HepG2 (cell line): ENCODE measurements around the gene RNGTT. TPM values are rescaled to one million over a fixed set of nuclear protein-coding genes. Genes with fewer than 3 reads are reported as not detected.

Experiments used
- ATAC-seq: fragments of 200-7000 bp; cut with Tn5 transposase; 3 replicates; pipeline ENCODE4 v1.9.1; 2020; ENCODE audit warnings: mild to moderate bottlenecking, moderate library complexity
- BruUV-seq: library from RNA; stranded (reverse); fragments of 400-500 nt; replicated peaks from 2 replicates; lab custom pipeline; 2021; lab: Mats Ljungman, UMichigan
- CTCF ChIA-PET: fragments of 300-600 bp; formaldehyde crosslinking; extraction: SDS; loops from one replicate; lab custom pipeline; 2021; ENCODE audit warnings: low total read pairs, inconsistent platforms, low intra/inter-chr PET ratio; lab: Yijun Ruan, JAX
- POLR2A ChIA-PET: fragments of 350-600 bp; sonication (Branson Sonifier 250); formaldehyde crosslinking; loops from one replicate; lab custom pipeline; 2020; ENCODE audit warnings: antibody characterized with exemption, inconsistent platforms; lab: Yijun Ruan, JAX
- DNase-seq: peaks from one replicate; pipeline ENCODE4 v3.0.0-alpha.2; 2015; ENCODE audit warnings: low spot score
- FAIRE-seq: peaks from 3 replicates; lab custom pipeline; 2011; peaks lifted over from hg19 to GRCh38; lab: Jason Lieb, UNC
- H2AFZ ChIP-seq: one replicate; pipeline ENCODE4 v1.6.1; 2011; ENCODE audit warnings: low read length, inconsistent platforms
- H3K27ac ChIP-seq: fragments of 300-600 bp; 3 replicates; pipeline ENCODE4 v1.8.0; 2011; ENCODE audit warnings: mixed run types, mild to moderate bottlenecking, mixed read lengths, low read length, inconsistent platforms; ENCODE audit not compliant: insufficient read depth; ENCODE audit errors: extremely low read length
- H3K27me3 ChIP-seq, 2 experiments: fragments of 200-600 bp in 1 of 2; 2 replicates in 1 of 2; 3 replicates in 1 of 2; pipeline versions ENCODE4 v1.6.0 to v1.8.0; 2011; ENCODE audit warnings: low read length in 2 of 2, mild to moderate bottlenecking in 2 of 2, moderate library complexity in 2 of 2, inconsistent platforms in 1 of 2; ENCODE audit not compliant: insufficient read depth in 2 of 2, control insufficient read depth in 1 of 2
- H3K36me3 ChIP-seq, 2 experiments: fragments of 200-600 bp in 1 of 2; replicated peaks in 1 of 2; 2 replicates in 1 of 2; 3 replicates in 1 of 2; pipeline versions ENCODE4 v1.5.1 to v1.8.0; 2011; ENCODE audit warnings: low read length in 2 of 2, inconsistent platforms in 1 of 2; ENCODE audit not compliant: insufficient read depth in 2 of 2, control insufficient read depth in 1 of 2
- H3K4me1 ChIP-seq: 2 replicates; pipeline ENCODE4 v1.5.1; 2012; ENCODE audit warnings: low read length, inconsistent platforms; ENCODE audit not compliant: insufficient read depth
- H3K4me2 ChIP-seq: 2 replicates; pipeline ENCODE4 v1.6.0; 2011; ENCODE audit warnings: low read depth, low read length, inconsistent platforms
- H3K4me3 ChIP-seq, 3 experiments: fragments of 200-600 bp in 1 of 3; sonication (generic), shearing (Covaris generic) in 1 of 3; replicated peaks in 1 of 3; 2 replicates each; pipeline ENCODE4 v1.5.1; 2011 to 2016; ENCODE audit warnings: low read length in 3 of 3, inconsistent platforms in 2 of 3, low read depth in 2 of 3, mild to moderate bottlenecking in 2 of 3, control low read depth in 1 of 3, mixed read lengths in 1 of 3; ENCODE audit not compliant: insufficient read depth in 1 of 3
- H3K79me2 ChIP-seq: one replicate; pipeline ENCODE4 v1.6.1; 2011; ENCODE audit warnings: low read length, inconsistent platforms; ENCODE audit not compliant: insufficient read depth
- H3K9ac ChIP-seq: 2 replicates; pipeline ENCODE4 v1.6.0; 2011; ENCODE audit warnings: mild to moderate bottlenecking, low read depth, low read length, inconsistent platforms; ENCODE audit not compliant: insufficient read depth
- H3K9me3 ChIP-seq: 2 replicates; pipeline ENCODE4 v1.5.1; 2012; ENCODE audit warnings: mild to moderate bottlenecking, low read length
- H4K20me1 ChIP-seq: 2 replicates; pipeline ENCODE4 v1.6.0; 2011; ENCODE audit warnings: inconsistent platforms, mild to moderate bottlenecking, low read length, moderate library complexity; ENCODE audit not compliant: insufficient read depth
- MTF1 ChIP-seq: sonication (generic); formaldehyde crosslinking; IDR thresholded peaks from 2 replicates; pipeline ENCODE4 v1.5.0; 2020; ENCODE audit warnings: missing genetic modification reagents
- NFE2 ChIP-seq: sonication (generic); formaldehyde crosslinking; IDR thresholded peaks from 2 replicates; pipeline ENCODE4 v1.4.0; 2020; ENCODE audit warnings: missing genetic modification reagents
- NR2F1 ChIP-seq, 2 experiments: fragments of 450-650 bp in 1 of 2; formaldehyde crosslinking in 1 of 2; IDR thresholded peaks; 2 replicates each; pipeline versions ENCODE4 v1.5.0 to v1.6.1; 2016 to 2020; ENCODE audit warnings: mild to moderate bottlenecking in 1 of 2, missing compliant biosample characterization in 1 of 2, missing genetic modification reagents in 1 of 2, moderate library complexity in 1 of 2
- NRL ChIP-seq: sonication (generic); formaldehyde crosslinking; IDR thresholded peaks from 2 replicates; pipeline ENCODE4 v1.5.0; 2020; ENCODE audit warnings: missing genetic modification reagents, mild to moderate bottlenecking, moderate library complexity, borderline replicate concordance
- REPIN1 ChIP-seq: sonication (generic); formaldehyde crosslinking; IDR thresholded peaks from 2 replicates; pipeline ENCODE4 v1.8.0; 2022; ENCODE audit warnings: missing genetic modification reagents, low read depth, mild to moderate bottlenecking, borderline replicate concordance
- TEAD2 ChIP-seq: sonication (generic); formaldehyde crosslinking; IDR thresholded peaks from 2 replicates; pipeline ENCODE4 v1.9.0; 2021; ENCODE audit warnings: missing genetic modification reagents
- XBP1 ChIP-seq: sonication (generic); formaldehyde crosslinking; IDR thresholded peaks from 2 replicates; pipeline ENCODE4 v1.5.0; 2020; ENCODE audit warnings: missing genetic modification reagents
- ZBTB7B ChIP-seq: sonication (generic); formaldehyde crosslinking; IDR thresholded peaks from 2 replicates; pipeline ENCODE4 v1.4.0; 2020; ENCODE audit warnings: missing genetic modification reagents
- ZNF136 ChIP-seq: sonication (generic); formaldehyde crosslinking; IDR thresholded peaks from 2 replicates; pipeline ENCODE4 v1.8.1; 2022; ENCODE audit warnings: low read depth, mild to moderate bottlenecking, moderate library complexity, missing genetic modification reagents
- ZNF207 ChIP-seq: fragments of 450-650 bp; IDR thresholded peaks from 2 replicates; pipeline ENCODE4 v1.6.1; 2016; ENCODE audit warnings: antibody characterized with exemption, borderline replicate concordance
- ZNF30 ChIP-seq: sonication (generic); formaldehyde crosslinking; IDR thresholded peaks from 2 replicates; pipeline ENCODE4 v1.5.0; 2020; ENCODE audit warnings: mild to moderate bottlenecking, missing genetic modification reagents
- ZNF567 ChIP-seq: sonication (generic); formaldehyde crosslinking; IDR thresholded peaks from 2 replicates; pipeline ENCODE4 v1.8.1; 2023; ENCODE audit warnings: mild to moderate bottlenecking, missing genetic modification reagents, borderline replicate concordance
- ZNF780A ChIP-seq: sonication (generic); formaldehyde crosslinking; IDR thresholded peaks from 2 replicates; pipeline ENCODE4 v1.8.0; 2022; ENCODE audit warnings: mild to moderate bottlenecking, missing genetic modification reagents, moderate library complexity
- ZNF782 ChIP-seq: sonication (generic); formaldehyde crosslinking; IDR thresholded peaks from 2 replicates; pipeline ENCODE4 v1.4.0; 2020; ENCODE audit warnings: missing genetic modification reagents, mild to moderate bottlenecking, borderline replicate concordance
- ZNF850 ChIP-seq: sonication (generic); formaldehyde crosslinking; conservative IDR thresholded peaks from 2 replicates; pipeline ENCODE4 v1.9.0; 2021; ENCODE audit warnings: mild to moderate bottlenecking, missing genetic modification reagents
- WGBS: methylation state at CpG from one replicate; pipeline ENCODE4 v1.1.6; 2017; ENCODE audit warnings: low lambda C conversion rate; 5-methylcytosine and 5-hydroxymethylcytosine counted together
- in situ Hi-C: cut with HindIII; loops from 2 replicates; pipeline ENCODE4 v1.10.0; 2017; ENCODE audit warnings: low pct_unique_long_range_greater_than_20kb; ENCODE audit not compliant: extremely low pct_ligation_motif_present
- intact Hi-C: fragments of 100-400 bp; cut with micrococcal nuclease; formaldehyde crosslinking; loops from one replicate; pipeline ENCODE4 v1.10.0; 2022; ENCODE audit not compliant: unreplicated experiment
- polyA plus RNA-seq, 8 experiments: library from polyadenylated mRNA; depleted of rRNA in 3 of 8; stranded (reverse) in 7 of 8; unstranded in 1 of 8; fragments of >200 nt; fragmentation: Illumina TruSeq in 4 of 8; extraction: Trizol in 4 of 8; gene quantifications; 2 replicates each; pipeline versions ENCODE4 v1.2.1 to v1.2.3, GENCODE V29; 2011 to 2016; ENCODE audit warnings: low read depth in 4 of 8, missing spikeins in 1 of 8, mixed read lengths in 1 of 8; ENCODE audit not compliant: insufficient read depth in 1 of 8
- total RNA-seq, 5 experiments: library from RNA; depleted of rRNA; stranded (reverse); fragments of >200 nt; fragmentation: Illumina TruSeq; extraction: Trizol; gene quantifications; 2 replicates each; pipeline ENCODE4 v1.2.3, GENCODE V29; 2016; ENCODE audit warnings: low read depth in 1 of 5

Gene RNGTT
- total and polyA plus RNA-seq, 2 of the 13 experiments (the other 11 are each of a cell fraction or from before 2014, with no cell fraction given), result 6.0 to 22.6 TPM

DNA sequence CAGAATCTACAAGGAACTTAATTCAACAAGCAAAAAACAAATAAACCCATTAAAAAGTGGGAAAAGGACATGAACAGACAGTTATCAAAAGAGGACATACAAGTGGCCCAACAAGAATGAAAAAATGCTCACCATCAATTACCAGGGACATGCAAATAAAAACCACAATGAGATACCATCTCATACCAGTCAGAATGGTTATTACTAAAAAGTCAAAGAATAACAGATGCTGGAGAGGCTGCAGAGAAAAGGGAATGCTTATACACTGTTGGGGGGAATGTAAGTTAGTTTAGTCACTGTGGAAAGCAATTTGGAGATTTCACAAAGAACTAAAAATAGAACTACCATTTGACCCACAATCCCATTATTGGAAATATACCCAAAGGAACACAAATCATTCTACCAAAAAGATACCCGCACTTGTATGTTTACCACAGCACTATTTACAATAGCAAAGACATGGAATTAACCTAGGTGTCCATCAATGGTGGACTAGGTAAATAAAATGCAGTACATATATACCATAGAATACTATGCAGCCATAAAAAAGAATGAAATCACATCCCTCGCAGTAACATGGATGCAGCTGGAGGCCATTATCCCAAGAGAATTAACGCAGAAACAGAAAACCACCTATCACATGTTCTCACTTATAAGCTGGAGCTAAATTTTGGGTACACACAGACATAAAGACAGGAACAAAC lies 48.4 kb downstream of the RNGTT start:
- no peaks in the 10 kb centered on the region for H3K9me3 ChIP-seq
- no peaks in the 10 kb centered on the region for H3K27me3 ChIP-seq
- TF ChIP-seq REPIN1 (CRISPR knock-in tag) (no peak), NRL (no peak), NFE2 (CRISPR knock-in tag) (no peak), ZNF207 (no peak), TEAD2 (CRISPR knock-in tag) (no peak), ZNF782 (CRISPR knock-in tag) (no peak), ZNF136 (CRISPR knock-in tag) (no peak), XBP1 (no peak), ZNF850 (no peak), ZNF780A (CRISPR knock-in tag) (no peak), ZNF30 (CRISPR knock-in tag) (no peak), ZBTB7B (CRISPR knock-in tag) (no peak), NR2F1 (CRISPR knock-in tag; IDR thresholded peaks at IDR 0.05) (no peak), ZNF567 (CRISPR knock-in tag) (no peak), MTF1 (CRISPR knock-in tag) (no peak)
- POLR2A ChIA-PET, result no interaction called here
- in situ Hi-C loops (no loop called here), intact Hi-C loops (no loop called here)
- no peak for DNase-seq
- WGBS, result 100% methylated on average over 3 of the region's 3 CpGs
- H3K36me3 ChIP-seq, result no peaks in the 10 kb centered on the region; a peak in 1 of 5 replicates
- no peak overlapping the region for H2AFZ ChIP-seq
- H3K9ac ChIP-seq, result no peak overlapping the region
- no peak overlapping the region for H3K27ac ChIP-seq
- no peak for ATAC-seq
- no peaks in the 10 kb centered on the region for H4K20me1 ChIP-seq
- H3K4me1 ChIP-seq, result no peaks in the 10 kb centered on the region
- no peak overlapping the region for H3K4me2 ChIP-seq
- no TSS peak for BruUV-seq
- FAIRE-seq, result no peak
- CTCF ChIA-PET, result no interaction called here
- H3K4me3 ChIP-seq, result no peak overlapping the region
- peaks cover 15% of the 10 kb centered on the region for H3K79me2 ChIP-seq
